Progenitor cell of endocrine pancreas (in vitro differentiated cells): Measurements from ENCODE around the gene PPEF2. TPM values are rescaled to one million over a fixed set of nuclear protein-coding genes. Genes with fewer than 3 reads are reported as not detected.

Experiments used
- DNase-seq: peaks from one replicate; pipeline ENCODE4 v3.0.0; 2021; ENCODE audit warnings: low spot score; ENCODE audit not compliant: unreplicated experiment
- H3K27ac Mint-ChIP-seq: 2 replicates; pipeline ENCODE4 v1.8.0; 2021; ENCODE audit warnings: mild to moderate bottlenecking, moderate library complexity, mixed read lengths
- H3K27me3 Mint-ChIP-seq: 2 replicates; pipeline ENCODE4 v1.8.0; 2021; ENCODE audit warnings: mixed read lengths
- H3K36me3 Mint-ChIP-seq: 2 replicates; pipeline ENCODE4 v1.8.0; 2022; ENCODE audit warnings: mixed read lengths; ENCODE audit not compliant: insufficient read depth
- H3K4me1 Mint-ChIP-seq: 2 replicates; pipeline ENCODE4 v1.8.0; 2021; ENCODE audit warnings: low read depth, mixed read lengths
- H3K4me3 Mint-ChIP-seq: 2 replicates; pipeline ENCODE4 v1.8.0; 2021; ENCODE audit warnings: low read depth, mild to moderate bottlenecking, moderate library complexity, mixed read lengths
- H3K9me3 Mint-ChIP-seq: 2 replicates; pipeline ENCODE4 v1.8.0; 2021; ENCODE audit warnings: low read depth, mixed read lengths
- CTCF ChIP-seq: fragments of 200-600 bp; sonication (generic); IDR thresholded peaks from one replicate; pipeline ENCODE4 v1.5.0; 2021; ENCODE audit warnings: antibody characterized with exemption, mild to moderate bottlenecking; ENCODE audit not compliant: unreplicated experiment
- total RNA-seq: library from RNA; stranded (reverse); gene quantifications from 2 replicates; pipeline ENCODE4 v1.2.1, GENCODE V29; 2021

PPEF2 gene
- total RNA-seq, 1 donor from 2014 or later: not detected

GRCh38 chr4:75880278-75880677 is 22.0 kb downstream of the PPEF2 start:
- Mint-ChIP-seq H3K27me3 (no peaks in the 10 kb centered on the region), H3K4me1 (no peaks in the 10 kb centered on the region), H3K27ac (no peak overlapping the region), H3K9me3 (no peaks in the 10 kb centered on the region), H3K36me3 (no peaks in the 10 kb centered on the region), H3K4me3 (no peak overlapping the region)
- TF ChIP-seq CTCF: no peak
- no peak for DNase-seq

- Mint-ChIP-seq H3K9me3 (no peaks in the 10 kb centered on the region), H3K27ac (no peak overlapping the region), H3K36me3 (no peaks in the 10 kb centered on the region), H3K4me1 (no peaks in the 10 kb centered on the region), H3K27me3 (no peaks in the 10 kb centered on the region), H3K4me3 (no peak overlapping the region)
- no peak for DNase-seq
- no peak for TF ChIP-seq CTCF
These were observed 24.0 kb downstream of the PPEF2 start for GRCh38 chr4:75878246-75878756.

- Mint-ChIP-seq H3K4me1 (no peaks in the 10 kb centered on the region), H3K27ac (no peak overlapping the region), H3K36me3 (no peaks in the 10 kb centered on the region), H3K4me3 (no peak overlapping the region), H3K9me3 (no peaks in the 10 kb centered on the region), H3K27me3 (no peaks in the 10 kb centered on the region)
- TF ChIP-seq CTCF: no peak
- no peak for DNase-seq
These were observed 26.0 kb downstream of the PPEF2 start for GRCh38 chr4:75876218-75876617.

- Mint-ChIP-seq H3K36me3 (no peaks in the 10 kb centered on the region), H3K27ac (no peak overlapping the region), H3K27me3 (no peaks in the 10 kb centered on the region), H3K9me3 (no peaks in the 10 kb centered on the region), H3K4me1 (peaks cover 5% of the 10 kb centered on the region), H3K4me3 (no peak overlapping the region)
- no peak for DNase-seq
- TF ChIP-seq CTCF: no peak
These were observed 33.2 kb downstream of the PPEF2 start for GRCh38 chr4:75869100-75869499.

GRCh38 chr4:75867130-75867529 is 35.1 kb downstream of the PPEF2 start:
- Mint-ChIP-seq H3K4me1 (peaks cover 5% of the 10 kb centered on the region), H3K36me3 (no peaks in the 10 kb centered on the region)

More at GRCh38 chr4:75867130-75867529, 35.1 kb downstream of the PPEF2 start:
- TF ChIP-seq CTCF: no peak
- H3K27ac Mint-ChIP-seq: no peak overlapping the region
- H3K4me3 Mint-ChIP-seq: no peak overlapping the region
- no peaks in the 10 kb centered on the region for H3K9me3 Mint-ChIP-seq
- DNase-seq: no peak
- no peaks in the 10 kb centered on the region for H3K27me3 Mint-ChIP-seq
